Fibroblast of mammary gland (primary cell): ENCODE results near the gene PTK7.
A peak's percentile ranks its signal among the peaks of the same experiment; 100 is the strongest.

Source experiments
- DNase-seq: peaks from one replicate; pipeline ENCODE4 v3.0.0-alpha.2; 2010; ENCODE audit warnings: low read depth
- H3K4me3 ChIP-seq: 2 replicates; pipeline ENCODE4 v1.5.1; 2011; ENCODE audit warnings: low read depth, mild to moderate bottlenecking, low read length, moderate library complexity; ENCODE audit not compliant: control insufficient read depth
- CTCF ChIP-seq: conservative IDR thresholded peaks from 2 replicates; pipeline ENCODE4 v1.5.1; 2011; ENCODE audit warnings: low read depth, low read length, inconsistent platforms; ENCODE audit not compliant: control insufficient read depth, insufficient read depth

Gene PTK7

GRCh38 chr6:43180985-43181384 is 104.9 kb downstream of the PTK7 start:
- no peak for TF ChIP-seq CTCF
- no peak overlapping the region for H3K4me3 ChIP-seq
- DNase-seq, result peak; percentile 14

GRCh38 chr6:43181621-43181941 is 105.5 kb downstream of the PTK7 start:
- TF ChIP-seq CTCF, result no peak
- no peak for DNase-seq
- H3K4me3 ChIP-seq, result peak overlapping the region; percentile 67

GRCh38 chr6:43181942-43182860 is 106.1 kb downstream of the PTK7 start, which contains the start of gene CUL9:
CUL9 (plus strand) TSS chr6:43182196; CDS start chr6:43184311, 2,115 bp downstream.
- DNase-seq, result peak; percentile 58
- TF ChIP-seq CTCF, result no peak
- H3K4me3 ChIP-seq, result peak within 1 kb of the TSS; percentile 67

GRCh38 chr6:43183441-43183840 is 107.3 kb downstream of the PTK7 start:
- TF ChIP-seq CTCF, result no peak
- no peak overlapping the region for H3K4me3 ChIP-seq
- no peak for DNase-seq

GRCh38 chr6:43184268-43184985 is 108.3 kb downstream of the PTK7 start:
- DNase-seq, result no peak
- no peak overlapping the region for H3K4me3 ChIP-seq
- no peak for TF ChIP-seq CTCF

GRCh38 chr6:43185391-43185985 is 109.4 kb downstream of the PTK7 start:
- no peak overlapping the region for H3K4me3 ChIP-seq
- TF ChIP-seq CTCF, result no peak
- DNase-seq, result no peak
